Measurements from ENCODE around the gene C1QTNF6. TPM values are rescaled to one million over a fixed set of nuclear protein-coding genes. Genes with fewer than 3 reads are reported as not detected.

C1QTNF6 gene
- total RNA-seq, 1 experiment from 2014 or later, result 14.1 TPM

DNA sequence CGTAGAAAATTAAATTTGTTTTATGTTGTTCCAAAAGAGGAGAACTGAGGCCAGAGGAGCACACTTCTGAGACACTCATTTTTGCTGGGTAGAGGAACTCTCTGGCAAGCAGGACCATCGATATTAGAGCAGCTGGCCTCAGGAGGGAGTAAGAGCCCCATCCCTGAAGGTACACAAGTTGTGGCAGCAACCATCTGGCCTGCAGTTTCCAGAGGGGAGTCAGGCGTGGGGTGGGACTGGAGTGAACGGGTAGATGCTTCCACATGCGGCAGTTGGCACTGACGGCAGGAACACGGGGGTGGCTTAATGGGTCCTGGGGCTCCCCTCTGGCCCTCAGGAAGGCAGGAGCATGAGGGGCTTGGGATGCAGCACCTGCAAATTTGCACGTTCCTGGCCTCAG lies 37.4 kb upstream of the C1QTNF6 start:
- in situ Hi-C loops (cut with HindIII; ENCODE audit: low pct_unique_long_range_greater_than_20kb, low sequenced_read_pairs), result no loop called here
- no peak for DNase-seq (ENCODE audit: low read depth)

DNA sequence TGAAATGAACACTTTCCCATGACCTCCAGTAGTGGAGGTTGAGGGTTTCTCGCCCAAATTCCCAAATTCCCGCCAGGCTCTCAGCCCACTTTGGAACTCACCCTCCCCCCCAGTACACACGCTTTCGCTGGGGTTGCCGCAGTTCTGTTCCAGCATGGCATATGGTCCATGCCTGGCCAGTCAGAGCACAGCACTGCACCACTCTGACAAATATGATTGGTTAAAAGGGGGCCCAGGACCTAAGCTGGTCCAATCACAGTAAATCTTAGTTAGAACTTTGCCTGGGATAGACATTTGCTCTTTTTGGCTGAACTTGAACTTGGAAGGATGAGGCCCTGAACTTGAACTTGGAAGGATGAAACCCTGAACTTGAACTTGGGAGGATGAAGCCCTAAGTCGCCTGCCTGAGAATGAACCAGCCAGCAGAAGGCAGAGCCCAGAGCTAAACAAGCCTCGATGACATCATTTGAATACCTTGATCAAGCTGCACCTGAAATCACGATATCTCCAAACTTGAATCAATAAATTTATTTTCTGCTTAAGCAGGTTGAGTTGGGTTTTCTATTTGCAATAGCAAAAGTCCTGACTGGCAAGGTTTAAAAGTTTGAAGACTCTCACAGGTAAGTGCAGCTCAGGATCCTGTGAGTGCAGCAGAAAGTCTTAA lies 36.8 kb upstream of the C1QTNF6 start:
- no peak for DNase-seq (ENCODE audit: low read depth)
- in situ Hi-C loops (cut with HindIII; ENCODE audit: low pct_unique_long_range_greater_than_20kb, low sequenced_read_pairs), result no loop called here

DNA sequence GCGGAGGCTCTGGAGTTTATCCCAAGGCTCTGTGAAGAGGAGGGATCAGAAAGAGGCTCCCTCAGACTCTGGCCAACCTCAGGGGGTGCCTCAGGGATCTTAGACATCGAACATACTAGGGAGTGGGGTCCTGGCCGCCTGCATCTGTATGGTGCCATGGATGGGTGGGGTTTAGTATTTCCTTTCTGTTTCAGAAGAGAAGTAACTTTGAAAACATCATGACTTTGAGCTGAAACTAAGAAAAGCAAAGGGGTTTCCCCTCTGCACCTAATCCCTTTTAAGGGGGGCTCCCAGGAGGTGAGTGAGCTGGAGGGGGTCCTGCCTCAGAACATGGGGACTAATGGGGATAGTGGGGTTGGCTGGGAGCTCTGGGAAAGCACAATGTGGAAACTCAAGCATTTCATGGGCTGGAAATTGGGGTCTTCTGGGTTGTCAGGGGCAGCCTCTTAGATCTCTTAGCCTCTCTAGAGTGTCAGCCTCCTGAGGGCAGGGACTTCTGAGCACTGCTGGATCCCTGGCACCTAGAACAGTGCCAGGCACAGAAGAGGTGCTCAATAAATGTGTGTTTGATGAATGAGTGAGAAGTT lies 36.0 kb upstream of the C1QTNF6 start:
- in situ Hi-C loops (cut with HindIII; ENCODE audit: low pct_unique_long_range_greater_than_20kb, low sequenced_read_pairs), result no loop called here
- DNase-seq (ENCODE audit: low read depth), result no peak

DNA sequence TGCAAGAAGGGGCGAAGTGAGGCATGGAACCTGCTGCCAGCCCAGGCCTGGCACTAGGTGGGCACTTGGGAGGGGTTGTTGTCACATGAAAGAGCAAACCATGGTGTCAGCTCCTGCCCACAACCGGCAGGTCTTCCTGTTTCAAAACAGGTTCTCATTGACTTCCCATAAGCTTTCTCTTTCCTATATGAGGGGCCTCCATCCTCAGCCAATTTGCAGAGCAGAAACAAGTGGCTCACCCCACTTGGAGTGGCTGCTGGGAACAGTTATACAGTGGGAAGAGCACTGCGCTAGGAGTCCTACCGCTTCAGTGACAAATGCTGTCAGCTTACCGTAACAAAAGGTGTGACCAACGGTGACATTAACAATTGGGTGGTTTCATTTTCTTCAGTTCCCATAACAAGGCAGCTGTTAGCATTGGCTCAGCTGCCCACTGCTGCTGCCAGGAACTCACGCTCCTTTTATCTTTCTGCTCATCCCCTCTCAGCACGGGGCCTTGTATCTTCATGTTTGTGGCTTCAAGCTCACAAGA lies 34.5 kb upstream of the C1QTNF6 start:
- no peak for DNase-seq (ENCODE audit: low read depth)
- in situ Hi-C loops (cut with HindIII; ENCODE audit: low pct_unique_long_range_greater_than_20kb, low sequenced_read_pairs), result no loop called here

DNA sequence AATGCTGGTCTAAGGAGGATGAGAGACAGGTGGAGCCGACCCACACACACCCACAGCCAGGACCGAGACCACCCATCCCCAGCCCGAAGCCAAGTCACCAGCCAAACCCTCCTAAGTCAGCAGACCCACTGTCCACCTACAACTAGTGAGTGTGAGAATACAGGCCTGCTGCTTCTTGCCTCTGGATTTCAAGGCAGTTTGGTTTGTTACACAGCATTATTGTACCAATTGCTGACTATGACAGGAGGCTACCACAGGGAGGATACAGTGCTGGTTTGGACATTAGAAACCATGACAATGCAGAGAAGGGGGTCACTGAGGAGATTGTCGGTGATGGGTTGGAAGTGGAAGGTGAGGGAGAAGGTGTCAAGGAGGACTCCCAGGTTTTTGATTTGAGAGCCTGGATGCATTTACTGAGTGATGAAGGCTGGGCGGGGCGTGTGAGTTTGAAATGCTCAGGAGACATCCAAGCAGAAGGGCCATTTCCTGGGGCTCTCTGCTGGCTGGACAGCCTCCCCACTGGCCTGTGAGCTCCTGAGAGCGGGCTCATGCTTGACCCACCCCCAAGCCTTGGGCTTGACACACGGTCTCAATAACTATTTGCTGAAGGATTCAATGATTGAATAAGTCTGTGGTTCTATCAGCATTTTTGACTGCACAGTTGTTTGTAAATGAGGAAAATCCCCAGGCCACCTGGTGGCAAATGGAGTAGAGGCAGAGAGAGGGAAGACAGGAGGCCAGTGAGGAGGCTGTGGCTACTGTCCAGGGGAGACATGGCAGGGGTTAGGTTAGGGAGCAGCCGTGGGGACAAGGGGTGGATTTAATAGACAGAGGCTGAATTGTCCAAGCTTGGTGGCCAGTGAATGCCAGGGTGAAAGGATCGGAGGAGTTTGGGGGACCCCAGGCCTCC lies 33.6 kb upstream of the C1QTNF6 start:
- no peak for DNase-seq (ENCODE audit: low read depth)
- in situ Hi-C loops (cut with HindIII; ENCODE audit: low pct_unique_long_range_greater_than_20kb, low sequenced_read_pairs), result no loop called here

DNA sequence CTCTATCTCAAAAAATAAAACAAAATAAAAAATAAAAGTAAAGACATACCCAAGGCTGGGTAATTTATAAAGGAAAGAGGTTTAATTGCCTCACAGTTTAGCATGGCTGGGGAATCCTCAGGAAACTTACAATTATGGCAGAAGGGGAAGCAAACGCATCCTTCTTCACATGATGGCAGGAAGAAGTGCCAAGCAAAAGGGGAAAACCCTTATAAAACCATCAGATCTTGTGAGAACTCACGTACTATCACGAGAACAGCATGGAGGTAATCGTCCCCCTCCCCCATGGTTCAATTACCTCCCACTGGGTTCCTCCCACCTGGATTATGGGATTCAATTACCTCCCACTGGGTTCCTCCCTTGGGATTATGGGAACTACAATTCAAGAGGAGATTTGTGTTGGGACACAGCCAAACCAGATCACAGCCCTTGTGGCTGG lies 32.5 kb upstream of the C1QTNF6 start:
- in situ Hi-C loops (cut with HindIII; ENCODE audit: low pct_unique_long_range_greater_than_20kb, low sequenced_read_pairs), result no loop called here
- DNase-seq (ENCODE audit: low read depth), result no peak

DNA sequence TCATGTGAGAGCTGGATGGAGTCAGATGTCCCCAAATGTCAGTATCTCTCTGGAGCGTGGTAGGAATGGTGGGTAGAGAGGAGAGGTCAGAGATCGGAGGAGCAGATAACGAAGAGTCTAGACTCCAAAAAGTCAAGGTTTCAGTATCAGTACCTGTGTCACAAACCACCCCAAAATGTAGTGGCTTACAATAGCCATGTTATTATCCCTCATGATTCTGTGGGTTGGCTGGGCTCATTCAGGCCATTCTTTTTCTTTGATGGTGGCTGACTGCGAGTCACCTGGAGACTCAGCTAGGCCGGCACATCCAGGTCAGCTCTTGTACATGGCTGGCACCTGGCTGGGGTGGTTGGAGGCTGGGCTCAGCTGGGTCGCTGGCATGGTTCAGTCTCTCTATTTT lies 31.5 kb upstream of the C1QTNF6 start:
- no peak for DNase-seq (ENCODE audit: low read depth)
- in situ Hi-C loops (cut with HindIII; ENCODE audit: low pct_unique_long_range_greater_than_20kb, low sequenced_read_pairs), result no loop called here

DNA sequence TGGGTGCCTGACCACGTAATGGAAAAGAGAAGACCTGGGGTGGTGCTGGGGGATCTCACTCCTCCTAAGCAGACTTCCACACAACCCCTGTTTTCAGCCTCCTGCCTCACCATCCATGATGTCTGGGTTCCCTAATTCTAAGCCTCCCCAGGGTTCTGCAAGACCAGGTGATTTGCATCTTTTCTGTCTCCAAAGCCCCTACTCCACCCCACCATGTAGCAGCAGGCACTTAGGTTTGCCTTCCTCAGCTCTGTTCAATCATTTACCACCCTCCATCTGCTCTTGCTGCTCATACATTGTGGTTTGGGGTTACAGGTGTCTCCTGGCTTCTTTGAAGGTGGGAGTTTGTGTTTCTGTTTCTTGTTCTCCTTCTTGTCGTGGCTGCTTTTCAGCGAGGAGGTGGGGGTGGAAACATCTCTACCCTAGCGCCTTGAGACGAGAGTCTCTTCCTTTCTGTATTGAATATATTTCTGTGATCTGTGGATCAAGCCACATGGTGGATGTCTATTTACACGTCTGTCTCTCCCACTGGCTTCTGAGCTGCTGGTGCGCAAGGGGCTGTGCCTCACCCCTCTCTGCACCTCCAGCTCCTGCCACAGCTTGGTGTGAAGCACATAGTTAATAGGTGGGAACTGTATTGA lies 30.8 kb upstream of the C1QTNF6 start:
- no peak for DNase-seq (ENCODE audit: low read depth)
- in situ Hi-C loops (cut with HindIII; ENCODE audit: low pct_unique_long_range_greater_than_20kb, low sequenced_read_pairs), result no loop called here

DNA sequence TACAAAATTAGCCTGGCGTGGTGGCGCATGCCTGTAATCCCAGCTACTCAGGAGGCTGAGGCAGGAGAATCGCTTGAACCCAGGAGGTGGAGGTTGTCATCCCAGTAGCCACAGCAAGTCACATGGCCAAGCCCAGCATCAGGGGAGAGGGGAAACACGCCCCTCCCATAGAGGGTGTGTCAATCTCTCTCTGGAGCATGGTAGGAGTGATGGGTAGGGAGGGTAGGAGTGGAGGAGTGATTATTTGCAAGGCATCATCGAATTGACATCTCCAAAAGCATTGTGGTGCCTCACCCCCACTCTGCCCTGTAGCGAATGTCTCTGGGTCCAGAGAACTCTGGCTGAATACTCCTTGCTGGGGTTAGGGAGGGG lies 30.3 kb upstream of the C1QTNF6 start:
- DNase-seq (ENCODE audit: low read depth), result no peak
- in situ Hi-C loops (cut with HindIII; ENCODE audit: low pct_unique_long_range_greater_than_20kb, low sequenced_read_pairs), result no loop called here

DNA sequence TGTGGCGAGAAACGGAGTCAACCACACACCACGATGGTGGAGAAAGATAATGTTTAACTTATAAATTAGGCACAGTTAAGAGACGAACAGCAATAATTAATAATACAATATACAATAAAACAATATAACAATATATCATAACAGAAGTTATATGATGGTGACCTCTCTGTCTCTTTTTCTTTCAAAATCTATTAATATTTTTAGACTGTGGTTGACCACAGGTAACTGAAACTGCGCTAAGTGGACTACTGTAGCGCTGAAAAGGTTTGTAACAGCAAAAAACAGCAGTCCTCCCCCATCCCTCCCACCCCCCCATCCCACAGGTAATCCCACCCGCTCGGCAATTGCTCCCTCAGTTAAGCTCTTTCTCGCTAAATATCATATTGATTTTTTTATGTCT lies 27.8 kb upstream of the C1QTNF6 start:
- in situ Hi-C loops (cut with HindIII; ENCODE audit: low pct_unique_long_range_greater_than_20kb, low sequenced_read_pairs), result no loop called here

DNA sequence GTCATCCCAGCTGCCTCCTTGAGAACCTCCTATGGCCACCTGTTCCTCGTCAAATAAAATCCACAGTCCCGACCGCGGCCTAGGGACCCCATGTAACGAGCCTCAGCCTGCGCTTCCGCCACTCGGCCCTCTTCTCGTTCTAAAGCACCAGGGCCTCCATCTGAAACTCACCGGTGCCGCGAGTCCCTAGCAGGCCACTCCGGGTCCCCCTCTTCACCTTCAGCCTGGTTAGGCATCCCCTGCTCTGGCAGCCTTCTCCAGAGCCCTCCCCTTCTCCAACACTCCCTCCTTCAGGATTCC lies 26.6 kb upstream of the C1QTNF6 start:
- in situ Hi-C loops (cut with HindIII; ENCODE audit: low pct_unique_long_range_greater_than_20kb, low sequenced_read_pairs), result no loop called here
- no peak for DNase-seq (ENCODE audit: low read depth)

More for the DNA sequence above, 27.8 kb upstream of the C1QTNF6 start:
- no peak for DNase-seq (ENCODE audit: low read depth)

DNA sequence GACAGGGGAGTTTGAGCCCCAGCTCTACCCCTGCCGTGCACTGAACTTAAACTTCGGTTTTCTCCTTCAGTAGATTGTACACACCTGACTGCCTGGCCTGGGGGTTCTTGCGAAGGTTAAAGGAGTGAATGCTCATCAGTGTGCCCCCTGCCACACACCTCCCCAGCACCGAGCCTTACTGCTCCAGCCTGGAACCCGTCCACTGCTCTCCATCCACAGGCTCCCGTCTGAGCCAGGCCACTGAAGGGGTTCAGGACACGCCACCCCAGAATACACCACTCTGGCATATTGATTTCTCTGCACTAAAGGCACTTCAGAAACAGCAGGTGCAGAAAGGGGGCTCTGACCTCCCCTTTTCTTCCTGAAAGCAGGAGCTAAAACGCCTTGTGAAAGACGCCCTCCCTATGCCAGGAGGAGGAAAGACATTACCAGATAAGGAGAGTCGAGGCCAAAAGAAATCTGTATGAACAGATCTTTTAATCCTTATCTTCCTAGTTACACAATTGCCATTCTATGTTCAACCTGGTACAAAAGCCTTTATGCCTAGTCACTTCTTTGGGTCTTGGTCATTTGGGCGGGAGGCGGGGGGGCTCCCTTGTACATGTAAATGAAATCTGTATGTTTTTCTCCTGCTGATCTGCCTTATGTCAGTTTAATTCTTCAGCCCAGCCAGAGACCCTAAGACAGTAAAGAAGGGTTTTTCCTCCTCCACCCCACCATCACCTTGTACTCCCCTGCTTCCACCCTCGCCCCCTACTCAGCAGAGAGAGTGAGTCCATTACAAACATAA lies 26.1 kb upstream of the C1QTNF6 start:
- in situ Hi-C loops (cut with HindIII; ENCODE audit: low pct_unique_long_range_greater_than_20kb, low sequenced_read_pairs), result no loop called here
- DNase-seq (ENCODE audit: low read depth), result no peak

DNA sequence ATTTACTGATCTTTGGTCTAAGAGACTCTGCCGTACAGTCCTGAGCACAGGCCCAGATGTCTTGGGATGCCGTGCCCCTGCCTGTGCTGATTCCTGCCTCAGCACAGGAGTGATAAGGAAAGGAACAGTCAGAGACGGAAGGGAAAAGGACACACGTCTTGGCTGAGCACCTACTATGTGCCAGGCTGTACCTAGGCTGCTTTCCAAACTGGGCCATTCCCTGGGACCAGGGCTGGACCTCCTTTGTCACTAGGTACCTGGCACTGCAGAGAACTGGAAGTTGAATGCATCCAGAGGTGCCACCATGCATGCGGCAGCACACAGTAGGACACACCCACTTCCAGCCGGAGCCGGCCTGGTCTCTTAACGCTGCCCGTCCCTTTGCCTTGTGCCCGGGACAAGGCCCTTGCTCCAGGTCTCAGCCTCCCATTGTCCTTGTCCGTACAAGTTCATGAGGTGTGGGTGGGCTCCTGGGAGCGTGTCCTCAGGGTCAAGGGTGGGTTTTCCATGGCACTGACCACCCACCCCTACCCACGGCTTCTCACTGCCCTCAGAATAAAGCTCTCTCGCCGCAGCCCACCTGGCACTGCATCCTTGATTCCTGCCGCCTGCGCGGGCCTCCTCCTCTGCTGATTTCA lies 25.3 kb upstream of the C1QTNF6 start:
- DNase-seq (ENCODE audit: low read depth), result no peak
- in situ Hi-C loops (cut with HindIII; ENCODE audit: low pct_unique_long_range_greater_than_20kb, low sequenced_read_pairs), result no loop called here

DNA sequence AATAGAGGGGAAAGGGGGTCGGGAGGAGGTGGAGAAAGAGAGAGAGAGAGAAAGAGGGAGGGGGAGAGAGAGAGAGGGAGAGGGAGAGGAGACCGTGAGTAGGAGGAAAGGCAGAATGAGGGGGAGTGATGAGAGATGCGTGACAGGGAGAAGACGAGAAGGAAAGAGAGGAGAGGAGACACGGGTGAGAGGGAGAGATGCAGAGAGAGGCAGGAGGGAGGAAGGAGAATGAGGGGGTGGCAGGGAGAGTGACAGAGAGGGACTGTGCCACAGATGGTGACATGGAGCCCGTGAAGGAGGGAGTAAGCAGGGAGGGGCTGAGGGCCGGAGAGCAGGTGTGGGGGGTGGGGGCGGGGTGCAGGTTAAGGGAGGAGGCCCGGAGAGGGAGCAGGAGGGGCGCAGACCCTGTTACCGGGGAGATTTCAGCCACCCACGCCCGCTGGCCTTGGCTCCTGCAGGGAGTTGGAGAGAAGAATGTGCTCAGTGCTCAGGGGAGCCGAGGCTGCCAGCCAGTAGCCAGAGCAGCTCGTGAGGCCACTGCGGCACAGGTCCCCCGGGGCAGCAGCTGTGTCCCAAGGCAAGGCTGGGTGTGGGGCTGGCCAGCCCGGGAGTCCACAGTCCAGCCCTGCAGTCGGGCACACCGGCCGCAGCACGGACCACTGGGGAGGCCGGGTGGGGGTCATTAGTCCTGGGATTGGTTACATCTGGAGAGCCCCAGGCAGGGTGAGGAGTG lies 24.3 kb upstream of the C1QTNF6 start, which contains the start of gene SSTR3:
SSTR3 (minus strand) TSS at position 304 of the 733 bp plus-strand sequence. CDS start 4,674 bp downstream, outside the sequence.
- in situ Hi-C loops (cut with HindIII; ENCODE audit: low pct_unique_long_range_greater_than_20kb, low sequenced_read_pairs), result no loop called here
- no peak for DNase-seq (ENCODE audit: low read depth)

DNA sequence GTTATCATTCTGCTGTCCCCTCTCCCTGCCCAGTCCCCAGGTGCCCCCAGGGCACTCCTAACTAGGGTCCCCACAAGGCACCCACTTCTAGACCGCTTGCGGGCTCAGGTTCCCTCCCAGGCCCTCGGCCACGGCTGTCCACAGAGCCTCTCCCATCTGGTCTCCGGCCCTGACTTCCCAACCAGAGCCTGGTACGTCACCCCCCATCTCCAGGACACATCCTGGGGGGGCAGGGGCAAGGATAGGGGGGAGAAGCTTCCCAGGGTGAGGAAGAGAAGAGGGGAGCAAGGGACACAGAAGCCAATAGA lies 23.8 kb upstream of the C1QTNF6 start:
- no peak for DNase-seq (ENCODE audit: low read depth)
- in situ Hi-C loops (cut with HindIII; ENCODE audit: low pct_unique_long_range_greater_than_20kb, low sequenced_read_pairs), result no loop called here

DNA sequence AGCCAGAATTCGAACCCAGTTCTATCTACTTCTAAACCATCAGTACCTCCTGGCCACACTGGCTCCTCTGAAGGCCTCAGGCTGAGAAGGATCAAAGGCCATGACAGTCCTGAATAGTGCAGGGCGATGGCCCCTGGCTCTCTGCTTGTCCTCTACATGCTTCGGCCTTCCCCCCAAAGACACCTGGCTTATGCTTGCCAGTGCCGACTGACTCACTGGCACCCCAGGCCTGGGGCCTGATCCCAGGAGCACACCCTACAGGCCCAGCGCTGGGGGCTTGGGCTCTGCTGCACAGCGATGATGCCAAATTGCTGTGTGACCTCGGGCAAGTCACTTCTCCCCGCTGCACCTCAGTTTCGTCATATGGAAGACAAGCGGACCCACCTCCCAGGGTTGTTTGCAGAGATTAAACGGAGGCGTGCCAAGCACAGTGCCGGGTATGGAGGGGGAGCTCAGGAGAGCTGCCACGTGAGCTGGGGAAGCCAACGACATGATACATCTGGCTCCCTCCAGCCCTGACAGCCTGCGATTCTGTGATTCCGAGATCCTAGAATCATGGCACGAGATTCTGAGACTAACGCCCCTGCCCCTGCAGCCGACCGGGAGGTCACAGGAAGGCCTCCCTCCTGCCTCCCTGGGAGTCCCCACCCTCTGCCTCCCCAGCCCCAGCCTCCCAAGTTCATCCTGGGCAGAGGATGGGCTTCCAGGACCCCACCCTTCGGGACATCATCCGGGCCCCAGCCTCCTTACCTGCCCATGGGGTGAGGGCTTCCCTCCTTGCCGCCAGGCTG lies 23.2 kb upstream of the C1QTNF6 start:
- in situ Hi-C loops (cut with HindIII; ENCODE audit: low pct_unique_long_range_greater_than_20kb, low sequenced_read_pairs), result no loop called here
- DNase-seq (ENCODE audit: low read depth), result no peak
